GM12892 (cell line): Measurements from ENCODE around the gene ZFR.

Experiments used
- DNase-seq: peaks from one replicate; pipeline ENCODE4 v3.0.0; 2011; ENCODE audit not compliant: insufficient read length
- FAIRE-seq: peaks from 2 replicates; lab custom pipeline; 2011; peaks lifted over from hg19 to GRCh38; lab: Jason Lieb, UNC
- POLR2A ChIP-seq: IDR thresholded peaks from 2 replicates; pipeline ENCODE4 v1.6.1; 2011; ENCODE audit warnings: low read depth, low read length, control low read depth
- POLR2AphosphoS5 ChIP-seq: IDR thresholded peaks from 2 replicates; pipeline ENCODE4 v1.6.1; 2011; ENCODE audit warnings: low read depth, low read length, control low read depth
- TAF1 ChIP-seq: IDR thresholded peaks from 2 replicates; pipeline ENCODE4 v1.6.1; 2011; ENCODE audit warnings: low read depth, mild to moderate bottlenecking, control low read depth, low read length, borderline replicate concordance

The ZFR gene

DNA sequence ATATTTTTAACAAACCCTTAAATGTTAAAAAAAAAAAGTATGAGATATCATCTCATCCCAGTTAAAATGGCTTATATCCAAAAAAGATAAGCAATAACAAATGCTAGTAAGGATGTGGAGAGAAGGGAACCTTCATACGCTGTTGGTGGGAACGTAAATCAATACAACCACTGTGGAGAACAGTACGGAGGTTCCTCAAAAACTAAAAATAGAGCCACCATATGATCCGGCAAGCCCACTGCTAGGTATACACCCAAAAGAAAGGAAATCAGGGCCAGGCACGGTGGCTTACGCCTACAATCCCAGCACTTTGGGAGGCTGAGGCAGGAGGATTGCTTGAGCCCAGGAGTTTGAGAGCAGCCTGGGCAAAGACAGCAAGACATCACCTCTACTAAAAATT, 134.8 kb downstream of the ZFR start:
- DNase-seq: no peak
- no peak for FAIRE-seq
- no peak for TF ChIP-seq POLR2AphosphoS5
- no peak for TF ChIP-seq TAF1
- TF ChIP-seq POLR2A: no peak

- DNase-seq (no peak), FAIRE-seq (no peak)
- TF ChIP-seq TAF1: no peak
- no peak for TF ChIP-seq POLR2A
- no peak for TF ChIP-seq POLR2AphosphoS5
These were observed 135.6 kb downstream of the ZFR start for GRCh38 chr5:32308946-32309345.

DNA sequence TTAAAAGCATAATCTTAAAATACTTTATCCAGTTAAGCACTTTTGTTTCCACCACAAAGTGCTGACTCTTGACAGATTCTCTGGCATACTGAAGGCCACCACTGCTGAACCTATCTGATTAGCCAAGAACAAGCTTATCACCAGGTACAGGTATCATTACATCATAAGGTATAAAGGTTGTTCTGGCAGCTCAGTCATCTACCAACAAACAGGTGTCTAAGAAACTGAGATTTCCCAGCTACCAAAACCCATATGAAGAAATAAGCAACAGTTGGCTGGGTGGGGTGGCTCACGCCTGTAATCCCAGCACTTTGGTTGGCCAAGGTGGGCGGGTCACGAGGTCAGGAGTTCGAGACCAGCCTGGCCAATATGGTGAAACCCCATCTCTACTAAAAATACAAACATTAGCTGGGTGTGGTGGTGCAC, 136.8 kb downstream of the ZFR start:
- no peak for FAIRE-seq
- TF ChIP-seq TAF1 (no peak), POLR2A (no peak), POLR2AphosphoS5 (no peak)

GRCh38 chr5:32304622-32305021, 139.9 kb downstream of the ZFR start:
- DNase-seq: no peak
- no peak for FAIRE-seq

More for the DNA sequence above, 136.8 kb downstream of the ZFR start:
- no peak for DNase-seq

More at GRCh38 chr5:32304622-32305021, 139.9 kb downstream of the ZFR start:
- TF ChIP-seq POLR2AphosphoS5: no peak
- TF ChIP-seq TAF1: no peak
- no peak for TF ChIP-seq POLR2A
